Stimulated activated CD4-positive, alpha-beta T cell treated with anti-CD3 and anti-CD28 coated beads, Interleukin-12 subunit alpha, Interleukin-12 subunit beta, amount 100 ng/mL, for 24 hours (primary cell): ENCODE results near the gene SEC61B.

Experiments used
- DNase-seq, 2 experiments: peaks; one replicate each; pipeline ENCODE4 v3.0.0-alpha.2; 2020; ENCODE audit warnings: low read depth in 2 of 2

Gene SEC61B

GRCh38 chr9:99221621-99222415 lies at the start of gene SEC61B, which contains the start of gene ALG2:
Gene SEC61B (plus strand): TSS chr9:99222282. CDS start chr9:99222364, 82 bp downstream.
Gene ALG2 (minus strand): TSS chr9:99221942. CDS start chr9:99221894, 48 bp downstream.
- peak; percentile 85 to 95 for DNase-seq

DNA sequence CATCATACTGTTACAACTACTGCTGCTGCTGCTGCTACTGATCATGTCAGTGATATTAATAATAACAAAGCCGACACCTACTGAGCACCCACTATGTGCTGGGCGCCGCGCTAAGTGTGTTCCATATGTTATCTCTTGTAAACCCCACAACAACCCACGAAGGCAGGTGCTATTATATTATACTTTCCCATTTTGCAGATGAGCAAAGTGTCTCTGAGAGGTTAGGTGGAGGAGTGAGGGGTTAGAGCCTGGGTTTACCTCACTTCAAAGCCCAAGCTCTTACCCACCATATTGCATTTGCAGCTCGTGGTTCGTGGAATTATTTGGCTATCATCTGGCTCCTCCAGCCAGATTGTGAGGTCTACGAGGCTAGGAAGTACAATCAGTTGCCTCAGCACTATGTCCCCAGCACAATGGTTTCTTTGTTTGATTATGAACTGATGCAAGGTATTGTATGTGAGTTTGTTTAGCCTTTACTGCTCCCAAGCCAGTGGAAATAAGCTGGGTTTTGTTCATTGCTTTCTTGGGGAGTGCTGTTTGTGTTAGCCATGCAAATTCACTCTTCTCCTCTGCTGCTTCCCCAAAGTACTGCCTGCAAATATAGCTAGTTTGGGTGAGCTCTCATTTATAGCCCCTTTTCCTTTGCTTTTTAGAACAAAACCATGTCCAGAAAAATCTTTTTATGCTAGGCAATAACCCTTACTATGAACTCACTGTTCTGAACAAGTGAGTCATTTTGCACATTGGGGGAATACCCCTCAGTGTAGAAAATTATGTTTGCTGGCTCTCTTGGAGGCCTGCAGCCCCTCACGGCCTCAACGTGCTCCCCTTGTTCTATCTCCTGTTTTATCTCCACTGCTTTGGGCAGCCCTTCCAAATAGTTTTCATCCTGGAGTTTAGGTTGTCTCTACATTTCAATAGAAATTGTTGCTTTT lies 48.2 kb upstream of the SEC61B start:
- no peak for DNase-seq

DNA sequence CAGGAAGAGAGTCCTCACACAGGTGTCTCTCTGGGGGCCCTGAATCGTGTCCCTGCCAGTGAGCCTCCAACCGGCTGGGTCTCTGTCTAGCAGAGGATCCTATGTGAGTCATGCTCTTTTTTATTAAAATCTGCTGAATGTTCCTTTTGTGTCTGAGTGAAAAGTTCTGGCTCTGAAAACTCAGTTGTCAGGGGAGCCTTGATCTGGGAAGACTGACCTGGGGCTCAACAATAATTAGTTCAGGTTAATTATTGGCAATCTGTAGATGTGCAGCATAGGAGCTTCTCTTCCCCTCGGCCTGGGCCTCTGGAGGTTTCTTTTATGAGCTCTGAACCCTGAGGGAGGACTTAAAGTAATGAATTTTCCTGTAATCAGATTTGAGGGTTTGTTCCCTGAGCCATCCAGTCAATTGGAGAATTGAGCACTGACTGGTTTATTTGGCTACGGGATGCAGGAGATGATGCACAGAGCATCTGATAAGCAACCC lies 45.5 kb upstream of the SEC61B start:
- DNase-seq = no peak

DNA sequence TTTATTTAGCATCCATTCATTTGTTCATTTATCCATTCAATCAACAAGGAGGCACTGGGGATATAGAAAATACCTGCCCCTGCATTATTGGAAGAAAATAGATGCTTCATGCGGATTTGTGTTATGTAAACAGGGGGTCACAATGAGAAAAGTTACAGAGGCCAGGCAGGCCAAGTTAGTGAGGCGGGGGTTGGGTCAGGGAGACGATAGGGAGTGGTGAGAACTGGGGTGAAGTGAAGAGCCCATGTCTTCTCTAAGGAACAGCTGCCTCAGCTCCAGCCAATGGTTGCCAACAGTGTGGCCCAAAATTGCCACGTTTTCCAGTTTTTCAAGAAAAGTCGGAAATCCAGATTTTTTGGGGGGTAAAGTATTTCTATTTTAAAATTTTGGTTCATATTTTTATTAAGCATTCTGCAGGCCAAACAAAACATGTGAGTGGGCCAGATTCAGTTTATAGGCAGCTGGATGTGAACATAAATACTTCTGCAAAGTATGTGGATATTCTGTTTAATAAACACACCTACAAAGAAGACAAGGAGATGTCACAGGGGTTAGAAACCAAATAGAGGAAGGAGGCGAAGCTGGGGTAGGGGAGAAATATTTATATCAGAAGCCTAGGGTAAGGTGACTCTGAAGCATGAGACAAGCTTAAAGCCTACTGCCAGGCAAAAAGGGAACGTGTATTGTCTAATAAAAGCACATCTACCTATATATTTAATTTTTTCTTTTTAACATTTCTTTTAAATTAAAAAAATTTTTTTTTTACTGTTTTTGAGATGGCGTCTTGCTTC lies 44.3 kb upstream of the SEC61B start:
- no peak for DNase-seq

DNA sequence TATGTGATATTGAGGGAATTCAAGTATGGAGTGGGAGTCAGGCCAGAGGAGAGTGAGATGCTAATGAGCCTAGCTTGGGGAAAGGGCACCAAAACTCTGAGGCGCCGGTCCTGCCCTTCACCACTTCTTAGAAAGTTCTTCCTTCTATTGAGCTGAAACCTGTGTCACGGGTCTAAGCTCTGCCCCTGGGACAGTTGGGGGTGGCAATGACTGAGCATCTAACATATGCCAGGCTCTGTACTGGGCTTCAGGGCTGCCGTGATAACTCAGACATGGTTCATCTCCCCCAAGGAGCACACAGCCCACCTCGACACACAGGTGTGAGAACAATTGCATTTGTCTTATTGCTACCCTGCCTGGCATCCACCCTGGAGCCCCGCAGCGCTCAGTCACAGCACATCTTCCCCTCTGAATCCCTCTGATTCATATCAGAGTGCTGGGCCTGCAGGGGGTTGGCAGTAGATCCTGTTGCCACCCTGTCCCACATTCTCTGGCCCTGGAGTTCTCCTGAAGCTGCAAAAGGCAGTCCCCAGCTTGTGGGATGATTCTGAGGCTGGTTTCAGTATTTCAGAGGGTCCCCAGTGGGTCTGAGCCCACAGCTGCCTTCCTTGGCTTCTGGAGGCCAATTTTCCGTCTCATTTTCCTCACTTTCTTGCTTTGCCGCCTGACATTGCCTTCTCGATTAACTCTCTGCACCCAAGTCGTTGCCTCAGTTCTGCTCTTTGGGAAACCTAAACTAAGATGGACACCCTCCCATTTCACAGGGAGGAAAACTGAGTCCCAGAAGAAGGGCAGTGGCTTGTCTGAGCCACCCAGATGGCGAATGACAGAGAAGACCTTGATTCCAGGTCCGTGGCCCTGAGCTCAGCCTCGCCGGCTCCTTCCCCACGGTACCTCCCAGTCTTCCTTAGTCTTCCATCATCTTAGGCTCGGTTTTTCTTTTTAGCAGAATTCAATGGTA lies 42.9 kb upstream of the SEC61B start:
- no peak for DNase-seq

- DNase-seq = no peak
Observed at GRCh38 chr9:99180199-99180598, 41.9 kb upstream of the SEC61B start.

- DNase-seq = no peak
Observed at GRCh38 chr9:99180662-99181061, 41.4 kb upstream of the SEC61B start.

DNA sequence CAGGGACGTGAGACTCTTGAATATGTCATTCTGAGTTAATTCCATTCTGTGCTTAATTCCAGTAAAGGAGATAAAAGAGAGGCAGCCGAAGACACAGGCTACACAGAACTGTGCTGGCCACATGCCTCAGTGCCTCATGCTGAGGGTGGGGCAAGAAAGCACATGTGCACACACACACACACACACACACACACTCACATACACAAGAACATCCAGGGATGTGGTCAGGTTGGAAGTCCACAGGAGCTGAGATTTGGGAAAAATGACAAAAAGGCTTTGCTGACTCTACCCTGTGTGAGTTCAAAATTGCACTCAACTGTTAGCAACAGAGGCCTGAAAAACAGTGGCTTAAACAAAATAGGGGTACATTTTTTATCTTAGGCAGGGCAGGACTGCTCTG lies 40.9 kb upstream of the SEC61B start:
- DNase-seq = no peak

- DNase-seq = no peak
Observed at GRCh38 chr9:99181621-99182020, 40.5 kb upstream of the SEC61B start.

GRCh38 chr9:99182356-99182755 lies 39.7 kb upstream of the SEC61B start:
- no peak for DNase-seq

GRCh38 chr9:99183616-99184015 lies 38.5 kb upstream of the SEC61B start:
- no peak for DNase-seq

GRCh38 chr9:99184110-99184474 lies 38.0 kb upstream of the SEC61B start:
- DNase-seq = no peak

- peak; percentile 52 to 73 for DNase-seq
Observed at GRCh38 chr9:99184475-99185347, 37.4 kb upstream of the SEC61B start.

DNA sequence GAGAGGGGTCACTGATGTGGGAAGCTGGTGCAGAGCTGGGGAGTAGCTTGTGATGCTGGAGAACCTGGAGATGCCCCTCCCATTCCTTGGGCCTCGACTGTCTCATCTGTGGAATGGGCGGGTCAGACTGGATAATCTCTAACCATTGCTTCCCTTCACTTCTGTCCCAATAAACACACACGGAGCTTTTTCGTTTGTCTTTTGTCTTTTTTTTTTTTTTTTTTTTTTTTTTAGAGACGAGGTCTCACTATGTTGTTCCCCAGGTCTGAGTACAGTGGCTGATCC lies 36.8 kb upstream of the SEC61B start:
- DNase-seq = no peak

GRCh38 chr9:99185934-99186333 lies 36.1 kb upstream of the SEC61B start:
- DNase-seq = no peak

- DNase-seq = no peak
Observed at GRCh38 chr9:99187311-99187710, 34.8 kb upstream of the SEC61B start.

DNA sequence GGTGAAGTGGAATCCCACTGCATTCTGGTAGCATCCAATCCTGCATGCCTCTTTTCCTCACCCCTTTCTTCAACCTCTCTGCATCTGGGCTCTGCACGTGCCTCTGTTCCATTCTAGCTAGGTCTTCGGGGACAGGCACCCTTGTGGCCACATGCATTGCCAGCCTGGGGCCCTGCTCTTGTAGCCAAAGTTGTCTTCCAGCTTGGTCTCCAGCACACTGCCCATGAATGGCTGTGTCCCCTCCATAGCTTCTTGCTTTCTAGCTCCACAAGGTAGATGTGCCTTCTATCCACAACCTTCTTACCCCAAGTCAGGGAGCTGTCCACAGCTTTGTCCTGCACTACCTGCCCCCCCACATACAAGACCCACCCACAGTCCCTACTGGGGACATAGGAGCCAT lies 32.9 kb upstream of the SEC61B start:
- no peak for DNase-seq

- no peak for DNase-seq
Observed at GRCh38 chr9:99189887-99190596, 32.0 kb upstream of the SEC61B start.

GRCh38 chr9:99190597-99191283 lies 31.3 kb upstream of the SEC61B start:
- DNase-seq = no peak
